Activated T-helper 9 cell treated with anti-CD3 and anti-CD28 coated beads, Interleukin-2, amount 50 U/mL, for 16 hours (primary cell): Measurements from ENCODE around the gene TRMT44.

Experiments
- DNase-seq: peaks from one replicate; pipeline ENCODE4 v3.0.0-alpha.2; 2020; ENCODE audit warnings: low read depth

Gene TRMT44

DNA sequence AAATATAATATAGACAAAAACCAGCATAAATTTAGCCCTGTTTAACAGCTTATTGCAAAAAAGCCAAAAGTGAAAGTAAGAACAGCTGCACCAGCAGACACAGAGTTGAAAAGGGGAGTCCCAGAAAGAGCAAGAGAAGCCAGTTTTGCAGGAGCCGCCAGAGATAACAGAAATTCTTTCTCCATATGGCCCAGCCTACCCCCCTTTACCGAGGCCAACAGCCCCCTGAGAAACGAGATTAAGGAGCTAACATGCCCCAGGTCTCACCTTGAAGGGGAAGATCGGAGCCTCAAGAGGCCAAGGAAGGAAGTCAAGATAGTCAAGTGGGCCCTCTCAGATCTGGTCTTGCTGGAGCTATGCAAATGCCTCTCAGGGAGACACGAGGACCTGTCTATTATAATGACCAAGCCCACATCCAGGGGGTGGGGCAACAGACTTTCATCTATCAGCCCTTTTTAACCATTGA, 4.9 kb upstream of the TRMT44 start:
- no peak for DNase-seq

DNA sequence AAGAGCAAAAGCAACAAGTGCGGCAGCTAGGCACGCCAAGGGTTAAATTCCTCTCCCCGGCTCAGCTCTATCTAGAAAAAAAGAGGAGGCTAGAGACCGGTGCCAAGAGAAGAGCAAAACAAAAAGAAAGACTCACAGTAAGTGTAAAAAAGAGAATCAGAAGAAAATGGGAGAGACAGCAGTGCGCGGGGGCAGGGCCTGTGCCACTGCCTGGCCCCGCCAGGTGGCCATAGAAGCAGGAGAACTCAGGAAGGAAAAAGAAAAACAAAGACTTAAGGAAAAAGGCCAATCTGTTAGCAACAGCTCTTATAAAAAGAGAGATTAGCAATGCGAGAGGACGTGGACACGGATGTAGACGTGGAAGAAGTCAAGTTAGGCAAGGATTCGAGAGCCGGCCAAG, 3.3 kb upstream of the TRMT44 start:
- no peak for DNase-seq

DNA sequence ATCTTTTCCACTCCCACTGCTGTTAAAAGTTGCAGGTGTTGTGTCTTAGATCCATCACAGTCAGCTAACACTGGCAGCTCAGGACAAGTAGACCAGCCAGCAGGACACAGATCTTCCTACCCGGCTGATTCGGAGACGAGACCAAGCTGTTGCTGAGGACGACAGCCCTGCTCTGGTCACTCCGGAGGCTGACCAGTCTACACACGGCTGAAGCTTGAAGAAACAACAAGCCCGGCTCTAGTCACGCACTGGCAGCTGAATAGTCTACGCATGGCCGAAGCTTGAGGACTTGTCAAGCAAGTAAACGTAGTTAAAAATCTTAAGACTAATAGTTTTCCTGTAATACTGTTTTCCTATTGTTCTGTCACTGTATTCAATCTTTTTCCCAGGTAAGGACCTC, 1.8 kb upstream of the TRMT44 start:
- DNase-seq, result no peak

DNA sequence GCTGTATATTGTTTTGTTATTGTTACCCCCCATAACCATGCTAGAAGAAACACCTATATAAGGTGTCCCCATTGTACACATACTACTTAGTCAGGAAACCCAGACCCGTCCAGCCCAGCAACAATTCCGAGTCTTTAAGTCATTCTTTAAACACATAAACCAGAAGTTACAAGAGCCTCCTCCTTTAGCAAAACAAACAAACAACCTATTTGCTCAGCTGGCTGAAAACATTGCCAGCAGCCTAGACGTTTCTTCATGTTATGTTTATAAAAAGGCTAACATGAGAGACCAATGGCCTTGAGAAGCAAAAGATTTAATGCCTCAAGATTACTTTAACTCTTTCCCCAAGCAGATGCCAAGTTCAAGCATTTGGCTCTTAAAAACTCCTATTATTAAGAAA, 1.4 kb upstream of the TRMT44 start:
- DNase-seq, result no peak

DNA sequence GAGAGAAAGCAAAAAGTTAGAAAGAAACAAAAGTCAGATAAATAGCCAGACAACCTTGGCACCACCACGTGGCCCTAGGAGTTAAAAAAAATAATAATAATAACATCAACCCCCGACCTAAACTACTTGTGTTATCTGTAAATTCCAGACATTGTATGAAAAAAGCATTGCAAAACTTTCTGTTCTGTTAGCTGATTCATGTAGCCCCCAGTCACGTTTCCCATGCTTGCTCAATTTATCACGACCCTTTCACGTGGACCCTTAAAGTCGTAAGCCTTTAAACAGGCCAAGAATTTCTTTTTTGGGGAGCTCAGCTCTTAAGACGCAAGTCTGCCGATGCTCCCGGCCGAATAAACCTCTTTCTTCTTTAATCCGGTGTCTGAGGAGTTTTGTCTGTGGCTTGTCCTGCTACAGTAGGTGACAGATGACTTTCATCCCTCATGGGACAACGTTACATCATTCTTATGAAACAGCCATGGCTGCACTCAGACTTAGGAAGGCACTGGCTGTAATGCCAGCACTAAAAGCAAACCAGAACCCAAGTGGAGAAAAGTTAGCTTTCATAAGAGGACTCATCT, 574 bp upstream of the TRMT44 start:
- DNase-seq, result no peak

DNA sequence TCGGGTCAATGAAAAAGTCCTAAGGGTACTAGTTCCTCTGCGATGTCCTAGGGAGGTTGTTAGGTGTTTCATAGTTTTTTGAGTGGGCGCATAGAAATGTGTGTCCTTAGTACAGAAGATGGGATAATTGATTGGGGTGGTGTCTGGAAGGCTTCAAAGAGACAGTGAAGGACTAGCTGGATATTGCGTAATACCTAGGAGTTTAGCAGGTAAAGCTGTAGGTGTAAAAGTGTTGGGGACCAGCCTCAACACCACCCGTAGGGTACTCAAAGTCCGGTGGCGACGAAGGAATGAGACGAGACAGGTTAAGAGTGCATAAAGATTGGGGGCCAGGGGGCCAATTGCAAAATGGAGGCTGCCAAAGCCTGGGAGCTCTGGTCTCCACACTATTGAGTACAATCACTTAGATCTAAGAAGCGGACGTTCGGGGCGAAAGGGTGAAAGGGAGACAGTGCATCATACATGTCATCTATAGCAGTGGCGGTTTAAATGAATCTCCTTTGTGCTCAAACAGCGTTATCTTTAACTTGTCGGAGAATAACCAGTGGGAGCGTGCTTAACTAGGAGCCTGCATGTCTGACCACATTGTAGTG, 1.0 kb downstream of the TRMT44 start:
- DNase-seq, result no peak

DNA sequence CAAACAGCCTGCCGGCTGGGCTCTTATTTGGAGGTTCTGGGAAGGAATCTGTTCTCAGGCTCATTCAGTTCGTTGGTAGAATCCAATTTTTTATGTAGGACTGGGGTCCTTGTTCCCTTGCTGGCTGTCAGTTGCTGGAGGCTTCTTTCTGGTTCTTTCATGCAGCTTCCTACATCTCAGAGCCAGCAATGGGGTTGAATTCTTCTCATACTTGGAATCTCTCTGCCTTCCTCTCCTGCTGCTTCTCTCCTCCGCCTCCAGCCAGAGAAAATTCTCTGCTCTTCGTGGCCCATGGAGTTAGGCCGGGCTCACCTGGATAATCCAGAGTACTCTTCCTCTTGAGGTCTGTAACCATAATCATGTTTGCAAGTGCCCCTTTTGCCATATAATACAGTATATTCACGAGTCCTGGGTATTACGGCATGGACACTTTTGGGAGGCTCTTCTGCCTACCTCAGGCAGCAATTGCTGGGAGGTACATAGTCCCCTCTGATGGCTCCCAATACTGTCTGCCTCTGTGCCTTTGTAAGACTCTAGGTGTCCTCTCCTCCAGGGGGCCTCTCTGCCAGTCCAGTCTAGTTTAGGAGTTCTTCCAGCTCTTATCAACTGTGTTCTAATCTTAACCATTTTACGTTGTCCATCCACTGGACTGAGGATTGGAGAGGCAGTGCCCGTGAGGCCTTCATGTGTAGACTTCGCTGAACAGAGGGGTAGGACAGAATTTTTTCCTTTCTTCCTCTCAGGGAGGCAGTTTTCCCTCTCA, 2.2 kb downstream of the TRMT44 start:
- no peak for DNase-seq

DNA sequence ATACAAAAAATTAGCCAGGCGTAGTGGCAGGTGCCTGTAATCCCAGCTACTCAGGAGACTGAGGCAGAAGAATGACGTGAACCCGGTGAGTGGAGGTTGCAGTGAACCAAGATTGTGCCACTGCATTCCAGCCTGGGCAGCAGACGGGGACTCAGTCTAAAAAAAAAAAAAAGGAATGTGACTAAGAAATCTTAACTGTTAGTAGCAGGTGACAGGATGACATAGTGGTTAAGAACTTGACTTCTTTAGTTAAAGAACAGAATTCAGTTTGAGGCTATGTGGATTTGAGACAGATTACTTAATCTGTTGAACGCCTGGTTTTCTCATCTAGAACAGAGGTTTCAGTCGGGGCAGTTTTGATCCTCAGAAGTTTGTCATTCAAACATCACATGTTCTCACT, 3.2 kb downstream of the TRMT44 start:
- no peak for DNase-seq

DNA sequence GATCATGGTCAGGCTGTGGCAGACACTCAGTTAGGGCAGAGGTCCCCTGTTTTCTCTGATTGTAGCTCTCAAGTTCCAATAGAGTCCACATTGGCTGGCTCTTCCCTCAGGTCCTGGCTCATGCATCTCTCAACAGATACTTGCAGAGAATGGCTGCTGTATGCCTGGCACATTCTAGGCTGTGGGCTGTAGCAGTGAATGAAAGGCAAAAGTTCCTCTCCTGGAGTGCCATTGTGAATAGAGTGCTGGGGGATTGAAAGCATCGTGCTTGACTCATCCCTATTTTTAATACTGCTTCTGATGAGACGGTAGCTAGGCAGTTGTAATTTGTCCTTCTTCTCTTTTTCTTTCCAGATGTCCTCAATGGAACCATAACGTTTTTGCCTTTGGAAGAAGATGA, 5.5 kb downstream of the TRMT44 start:
- DNase-seq, result no peak

DNA sequence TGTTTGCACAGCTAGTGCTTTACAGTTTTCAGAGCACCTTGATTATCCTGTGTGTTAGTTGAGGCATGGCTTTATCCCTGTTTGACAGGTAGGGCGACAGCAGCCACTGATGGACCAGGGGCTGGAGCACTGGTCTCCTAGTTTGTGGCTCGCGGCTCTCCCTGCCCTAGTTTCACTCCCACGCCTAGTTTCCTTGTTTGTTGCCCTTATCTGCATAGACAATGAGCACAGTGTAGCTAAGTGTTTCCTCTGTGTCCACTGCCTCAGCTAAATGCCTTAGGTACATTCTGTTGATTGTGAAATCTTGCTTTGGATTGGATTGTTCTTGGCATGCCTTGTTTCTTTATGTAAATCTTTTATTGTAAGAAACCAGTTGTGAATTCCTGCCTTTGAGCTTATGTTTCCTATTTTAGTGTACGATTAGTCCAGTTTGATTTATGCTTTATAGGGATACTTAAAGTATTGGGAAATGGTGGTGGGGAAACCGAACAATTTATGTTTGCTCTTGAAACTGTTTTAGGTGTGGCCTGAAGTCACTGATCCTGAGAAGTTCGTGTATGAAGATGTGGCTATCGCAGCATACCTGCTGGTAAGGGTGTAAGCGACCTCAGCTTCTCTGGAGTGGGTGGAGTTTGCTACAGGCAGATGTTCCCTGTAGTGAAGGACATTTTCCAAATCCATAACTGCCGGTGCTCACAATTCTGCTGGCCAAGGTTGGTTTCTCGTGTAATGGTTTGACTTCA, 11.0 kb downstream of the TRMT44 start:
- no peak for DNase-seq

DNA sequence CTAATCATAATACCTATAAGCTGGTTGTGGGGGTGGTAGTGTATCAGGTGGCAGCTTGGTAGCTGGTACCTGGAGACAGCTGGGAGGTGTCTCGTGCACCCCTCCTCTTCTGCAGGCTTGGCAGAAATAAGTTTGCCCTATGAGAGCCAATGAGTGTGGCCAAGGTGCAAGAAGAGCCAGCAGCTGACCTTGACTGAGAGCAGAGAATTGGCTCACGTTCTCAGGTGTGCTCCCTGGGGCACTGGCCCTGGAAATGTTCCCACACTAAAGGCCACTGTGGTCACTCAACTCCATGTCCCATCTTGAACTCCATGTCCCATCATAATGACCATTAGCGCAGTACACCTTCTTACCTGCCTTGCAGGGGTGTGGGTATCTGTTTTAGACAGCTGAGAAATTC, 13.4 kb downstream of the TRMT44 start:
- DNase-seq, result no peak

DNA sequence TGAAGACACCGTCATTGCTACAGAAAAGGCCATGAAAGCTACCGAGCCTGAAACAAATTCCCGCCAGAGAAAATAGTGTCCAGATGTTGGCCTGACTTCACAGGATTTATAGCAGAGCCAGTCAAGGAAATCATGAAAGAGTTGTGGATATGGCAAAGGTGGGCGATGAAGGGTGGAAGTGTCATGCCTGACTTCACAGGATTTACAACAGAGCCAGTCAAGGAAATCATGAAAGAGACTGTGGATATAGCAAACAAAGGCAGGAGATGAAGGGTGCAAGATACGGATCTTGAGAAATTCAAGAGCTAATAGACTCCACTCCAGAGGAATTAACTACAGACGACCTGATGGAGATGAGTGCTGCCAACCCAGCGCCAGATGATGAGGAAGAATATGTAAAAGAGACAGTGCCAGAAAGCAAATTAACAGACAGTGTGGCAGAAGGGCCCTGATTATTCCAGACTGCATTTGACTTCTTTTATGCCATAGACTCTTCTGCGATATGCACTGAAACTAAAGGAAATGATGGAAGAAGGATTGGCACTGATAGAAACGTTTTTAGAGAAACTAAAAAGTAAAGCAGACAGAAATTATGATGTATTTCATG, 17.2 kb downstream of the TRMT44 start:
- no peak for DNase-seq

DNA sequence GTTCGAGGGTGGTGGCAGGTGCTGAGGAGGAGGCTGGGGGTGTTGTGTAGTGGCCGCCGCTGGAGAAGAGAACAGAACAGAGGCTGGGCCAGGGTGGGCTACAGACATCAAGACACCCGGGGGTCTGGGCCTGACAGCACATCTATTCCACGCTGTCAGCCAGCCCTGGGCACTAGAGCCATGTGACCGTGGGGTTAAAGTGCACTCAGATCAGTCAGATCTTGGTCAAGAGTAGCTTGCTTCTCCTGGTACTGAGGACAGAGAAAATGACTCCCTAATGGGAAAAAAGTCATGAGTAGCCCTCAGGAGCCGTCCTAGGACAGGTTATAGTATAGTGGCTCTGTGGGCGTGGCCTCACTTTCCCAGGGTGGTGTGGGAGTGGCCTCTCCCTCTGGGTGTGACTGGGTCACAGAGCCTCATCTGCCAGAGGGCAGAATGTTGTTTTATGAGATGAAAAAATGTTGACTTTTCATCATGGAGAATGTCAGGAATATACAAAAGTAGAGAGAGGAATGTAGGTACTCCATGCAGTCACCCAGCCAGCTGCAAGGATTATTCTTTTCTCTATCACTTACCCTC, 19.4 kb downstream of the TRMT44 start:
- no peak for DNase-seq

DNA sequence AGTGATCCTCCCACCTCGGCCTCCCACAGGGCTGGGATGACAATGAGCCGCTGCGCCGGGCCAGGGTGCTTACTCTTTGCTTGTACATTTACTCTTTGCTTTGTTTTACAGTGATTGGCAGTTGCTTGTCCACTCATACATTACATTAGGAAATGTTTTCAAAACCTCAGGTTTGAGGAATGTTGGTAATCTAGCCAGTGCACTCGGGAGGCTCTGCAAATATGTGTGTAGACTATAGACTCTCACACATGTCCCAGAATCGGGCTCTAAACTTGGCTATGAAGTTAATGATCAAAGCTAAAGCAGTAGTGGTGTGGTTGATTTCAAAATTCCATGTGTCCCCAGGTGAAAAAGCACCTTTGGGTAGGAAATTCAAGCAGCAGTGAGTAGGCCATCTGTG, 20.5 kb downstream of the TRMT44 start:
- no peak for DNase-seq

DNA sequence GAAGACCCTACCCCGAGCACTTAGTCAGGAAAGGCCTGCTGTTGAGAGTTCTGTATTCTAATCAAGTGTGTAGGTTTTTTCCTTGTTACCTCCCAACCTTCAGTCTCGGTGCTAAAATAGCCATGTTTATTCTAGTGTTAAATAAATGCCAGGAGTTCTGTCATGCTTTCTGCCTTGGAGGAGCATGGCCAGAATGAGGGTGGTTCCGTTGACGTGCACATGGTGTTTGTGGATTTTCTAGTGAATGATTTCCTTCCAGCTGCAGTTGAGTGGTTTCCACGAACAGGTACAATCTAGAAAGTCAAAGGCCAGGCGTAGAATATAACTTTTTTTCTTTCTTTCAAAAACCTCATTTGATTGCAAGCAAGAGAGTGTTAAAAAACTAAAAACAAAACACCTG, 21.0 kb downstream of the TRMT44 start:
- no peak for DNase-seq

DNA sequence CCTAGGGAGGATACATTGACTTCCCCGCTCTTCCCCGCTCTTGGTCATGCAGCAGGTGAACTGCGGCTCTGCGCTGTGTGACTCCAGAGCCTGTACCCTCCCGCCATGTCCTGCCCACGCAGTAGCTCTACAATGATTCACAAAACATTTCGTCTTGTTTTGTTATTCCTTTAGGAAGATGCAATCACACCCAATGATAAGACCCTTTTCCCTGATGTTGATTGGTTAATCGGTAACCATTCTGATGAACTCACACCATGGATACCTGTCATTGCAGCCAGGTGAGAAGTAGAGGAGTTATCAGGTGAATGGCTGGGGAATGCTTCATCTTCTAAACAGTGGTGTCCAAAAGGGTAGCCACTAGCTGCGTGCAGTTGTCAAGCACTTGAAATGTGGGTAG, 23.2 kb downstream of the TRMT44 start:
- DNase-seq, result no peak

DNA sequence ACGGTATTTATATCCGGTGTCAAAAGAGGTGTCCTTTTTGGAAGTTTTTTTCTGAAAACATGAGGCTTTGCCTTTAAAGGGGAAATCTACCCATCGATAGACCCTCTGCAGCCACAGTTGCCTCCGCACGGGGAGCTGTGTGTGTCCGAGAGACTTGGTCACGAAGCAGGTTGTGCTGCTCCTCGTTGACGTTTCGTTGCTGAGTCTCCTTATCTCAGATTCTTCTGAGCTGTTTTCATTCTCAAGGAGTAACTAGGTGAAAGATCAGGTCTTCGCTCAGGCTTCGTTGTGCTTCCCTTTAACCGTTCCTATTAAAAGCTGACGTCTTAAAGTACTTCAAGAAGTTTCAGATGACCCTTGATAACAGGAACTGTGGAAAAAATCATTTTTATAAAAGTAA, 23.8 kb downstream of the TRMT44 start:
- no peak for DNase-seq

DNA sequence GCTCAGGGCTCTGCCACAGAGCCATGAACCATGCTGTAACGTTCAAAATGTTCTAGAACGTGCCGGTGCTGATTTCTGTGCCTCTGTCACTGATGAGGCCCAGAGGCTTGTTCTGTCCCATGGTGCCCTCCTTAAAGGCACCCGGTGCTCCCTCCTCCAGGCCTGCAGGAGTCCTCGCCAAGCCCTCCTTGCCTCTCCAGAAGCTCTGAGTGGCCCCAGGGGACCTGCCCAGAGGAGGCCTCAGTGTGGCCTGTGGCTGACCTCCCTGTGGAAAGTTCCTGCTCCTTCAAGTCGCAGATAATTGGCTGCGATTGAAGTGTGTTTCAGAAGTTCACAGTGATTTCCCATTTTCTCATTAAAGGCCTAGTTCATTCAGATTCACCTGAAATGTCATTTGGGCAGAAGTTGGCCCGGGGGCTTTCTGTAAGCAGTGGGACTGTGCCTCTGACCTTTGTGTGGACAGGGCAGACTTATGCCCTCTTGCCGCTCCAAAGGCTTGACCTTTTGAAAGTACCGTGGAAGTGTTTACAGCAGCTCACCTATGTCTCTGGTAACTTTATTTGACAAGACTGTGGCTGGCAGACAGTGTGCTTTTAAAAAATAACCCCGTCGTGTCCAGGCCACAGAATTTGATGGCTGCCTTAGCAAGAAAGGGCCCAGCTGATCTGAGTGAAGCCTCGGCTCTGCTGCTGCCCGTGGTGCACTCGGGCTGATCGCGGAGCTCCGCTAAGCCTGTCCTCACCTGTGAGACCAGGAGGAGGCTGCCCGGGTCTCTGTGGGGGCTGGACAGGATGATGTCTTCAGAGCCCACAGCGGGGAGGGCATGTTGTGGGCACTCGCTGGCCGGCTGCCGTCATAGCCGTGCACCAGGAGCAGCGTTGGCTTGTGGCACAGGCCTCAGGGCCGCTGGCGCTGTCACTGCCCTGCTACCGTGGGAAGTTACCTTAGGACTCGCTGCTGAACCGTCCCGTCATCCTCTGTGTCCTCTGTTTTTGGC, 25.3 kb downstream of the TRMT44 start:
- no peak for DNase-seq

DNA sequence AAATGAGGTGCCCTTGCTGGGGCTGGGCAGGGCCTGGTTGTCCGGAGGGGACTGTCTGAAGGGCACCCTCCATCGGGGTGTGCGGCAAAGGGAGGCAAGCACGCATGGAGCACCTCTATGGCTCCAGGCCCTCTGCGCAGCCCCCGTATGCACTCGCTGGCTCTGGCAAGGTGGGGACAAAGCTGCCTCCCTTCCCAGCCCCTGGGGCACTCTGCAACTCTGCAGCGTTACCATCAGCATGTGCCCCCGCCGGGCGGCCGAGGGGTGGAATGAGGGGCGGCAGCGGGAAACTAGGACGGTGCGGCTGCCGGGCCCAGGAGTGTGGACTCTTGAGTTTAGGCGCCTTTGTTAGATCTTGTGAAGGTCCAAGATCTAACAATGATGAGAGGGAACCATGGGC, 26.4 kb downstream of the TRMT44 start:
- DNase-seq, result no peak

DNA sequence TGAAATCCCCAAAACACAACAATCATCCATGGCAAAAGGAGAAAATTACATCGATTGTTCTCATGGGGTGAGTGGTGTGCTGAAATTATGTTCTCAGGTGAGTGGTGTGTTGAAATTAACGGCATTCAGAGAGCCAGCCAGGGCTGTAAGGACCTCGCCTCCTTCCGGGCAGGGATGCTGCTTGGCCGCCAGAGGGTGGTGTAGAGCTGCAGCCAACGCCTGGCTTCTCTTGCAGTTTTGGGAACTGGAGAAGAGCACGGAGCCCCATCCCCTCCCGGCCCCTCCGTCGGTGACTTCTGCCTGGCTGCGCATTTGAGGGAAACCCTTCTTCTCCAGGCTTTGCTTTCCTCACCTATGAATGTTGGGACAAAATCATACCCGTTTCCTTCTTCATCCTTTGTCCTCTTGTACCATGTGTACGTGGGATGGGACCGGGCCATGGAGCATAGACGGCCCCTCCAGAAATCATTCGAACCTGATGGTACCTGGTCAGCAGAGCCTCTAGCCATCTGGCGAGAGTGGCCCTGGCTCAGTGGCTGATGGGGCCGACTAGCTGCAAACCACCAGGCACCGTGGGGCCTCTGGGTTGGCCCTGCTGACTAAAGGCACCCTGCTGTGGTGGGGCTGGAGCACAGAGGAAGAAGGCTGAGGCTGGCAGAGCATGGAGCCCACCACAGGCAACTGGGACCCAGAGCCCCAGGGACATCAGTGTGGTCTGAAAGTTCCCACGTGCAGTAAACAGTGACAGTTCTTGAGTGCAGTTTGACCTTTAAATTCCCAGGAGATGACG, 28.4 kb downstream of the TRMT44 start:
- peak; percentile 29 for DNase-seq
